Testis (tissue), 3 donors: ENCODE data around the gene ABCB6. TPM values are rescaled to one million over a fixed set of nuclear protein-coding genes. Genes with fewer than 3 reads are reported as not detected.

ENCODE experiments used
- DNase-seq: peaks from one replicate; pipeline ENCODE4 v3.0.0-alpha.2; 2019
- H3K27ac ChIP-seq, 2 donors: fragments of 200-600 bp; sonication (generic); one replicate each; pipeline ENCODE4 v1.5.1; 2019
- H3K27me3 ChIP-seq: fragments of 200-600 bp; sonication (generic); one replicate; pipeline ENCODE4 v1.5.1; 2019
- H3K36me3 ChIP-seq: fragments of 200-600 bp; sonication (generic); one replicate; pipeline ENCODE4 v1.5.1; 2017; ENCODE audit warnings: low read depth; ENCODE audit errors: missing control alignments
- H3K4me1 ChIP-seq: fragments of 200-600 bp; sonication (generic); one replicate; pipeline ENCODE4 v1.5.1; 2019
- H3K4me3 ChIP-seq, 2 donors: fragments of 200-600 bp; sonication (generic); one replicate each; pipeline ENCODE4 v1.5.1; 2017 to 2019
- H3K9me3 ChIP-seq: fragments of 200-600 bp; sonication (generic); one replicate; pipeline ENCODE4 v1.5.1; 2017
- CTCF ChIP-seq, 3 experiments: fragments of 450-650 bp in 2 of 3; fragments of 200-600 bp in 1 of 3; sonication (generic) in 1 of 3; IDR thresholded peaks; one replicate each; pipeline ENCODE4 v1.5.1; 2016 to 2019; ENCODE audit warnings: antibody characterized with exemption in 3 of 3, mild to moderate bottlenecking in 2 of 3, moderate library complexity in 1 of 3
- POLR2A ChIP-seq: fragments of 450-650 bp; IDR thresholded peaks from one replicate; pipeline ENCODE4 v1.6.1; 2017; ENCODE audit warnings: antibody characterized with exemption, mild to moderate bottlenecking, moderate library complexity
- WGBS, 2 donors: methylation state at CpG; one replicate each; pipeline ENCODE4 v1.1.5; 2018; 5-methylcytosine and 5-hydroxymethylcytosine counted together
- intact Hi-C: fragments of 100-400 bp; cut with DNase I; formaldehyde crosslinking; loops from one replicate; pipeline ENCODE4 v1.15.1; 2023; ENCODE audit warnings: low total_unique reads
- polyA plus RNA-seq: library from polyadenylated mRNA; stranded (reverse); fragments of 350-450 nt; fragmentation: Illumina TruSeq; extraction: RNeasy Lipid Tissue Mini Kit (QIAGEN cat#74804); gene quantifications from one replicate; pipeline ENCODE4 v1.2.3, GENCODE V29; 2014; ENCODE audit warnings: low read depth, low replicate concordance; ENCODE audit not compliant: insufficient read depth
- total RNA-seq, 2 donors: library from RNA; depleted of rRNA; stranded (reverse); fragments of >200 nt; gene quantifications; one replicate each; pipeline ENCODE4 v1.2.3, GENCODE V29; 2016

The ABCB6 gene
- total and polyA plus RNA-seq, 3 donors from 2014 or later = 43.8 to 94.8 (median 47.0) TPM

- H3K36me3 ChIP-seq = no peaks in the 10 kb centered on the region
These were observed 5.7 kb downstream of the ABCB6 start for GRCh38 chr2:219213026-219213415.

GRCh38 chr2:219210886-219211362 lies 7.8 kb downstream of the ABCB6 start:
- H3K36me3 ChIP-seq = no peaks in the 10 kb centered on the region
- H3K27me3 ChIP-seq = no peaks in the 10 kb centered on the region
- no peak overlapping the region for H3K27ac ChIP-seq
- no peak overlapping the region for H3K4me3 ChIP-seq
- no peak for TF ChIP-seq CTCF (IDR thresholded peaks at IDR 0.05)
- no peak for TF ChIP-seq POLR2A
- intact Hi-C loops = no loop called here
- H3K4me1 ChIP-seq = peaks cover 17% of the 10 kb centered on the region
- 89% methylated on average over 9 of the region's 9 CpGs for WGBS, 2 donors
- no peaks in the 10 kb centered on the region for H3K9me3 ChIP-seq
- peak; percentile 8 for DNase-seq

More at GRCh38 chr2:219213026-219213415, 5.7 kb downstream of the ABCB6 start:
- TF ChIP-seq CTCF (IDR thresholded peaks at IDR 0.05) (no peak), POLR2A (no peak)
- intact Hi-C loops = no loop called here
- Histone ChIP-seq H3K4me1 (peaks cover 14% of the 10 kb centered on the region), H3K27me3 (no peaks in the 10 kb centered on the region), H3K27ac (no peak overlapping the region), H3K9me3 (no peaks in the 10 kb centered on the region), H3K4me3 (no peak overlapping the region)
- WGBS, 2 donors = 88 to 95% methylated on average over 6 to 8 of the region's 8 CpGs
- no peak for DNase-seq

DNA sequence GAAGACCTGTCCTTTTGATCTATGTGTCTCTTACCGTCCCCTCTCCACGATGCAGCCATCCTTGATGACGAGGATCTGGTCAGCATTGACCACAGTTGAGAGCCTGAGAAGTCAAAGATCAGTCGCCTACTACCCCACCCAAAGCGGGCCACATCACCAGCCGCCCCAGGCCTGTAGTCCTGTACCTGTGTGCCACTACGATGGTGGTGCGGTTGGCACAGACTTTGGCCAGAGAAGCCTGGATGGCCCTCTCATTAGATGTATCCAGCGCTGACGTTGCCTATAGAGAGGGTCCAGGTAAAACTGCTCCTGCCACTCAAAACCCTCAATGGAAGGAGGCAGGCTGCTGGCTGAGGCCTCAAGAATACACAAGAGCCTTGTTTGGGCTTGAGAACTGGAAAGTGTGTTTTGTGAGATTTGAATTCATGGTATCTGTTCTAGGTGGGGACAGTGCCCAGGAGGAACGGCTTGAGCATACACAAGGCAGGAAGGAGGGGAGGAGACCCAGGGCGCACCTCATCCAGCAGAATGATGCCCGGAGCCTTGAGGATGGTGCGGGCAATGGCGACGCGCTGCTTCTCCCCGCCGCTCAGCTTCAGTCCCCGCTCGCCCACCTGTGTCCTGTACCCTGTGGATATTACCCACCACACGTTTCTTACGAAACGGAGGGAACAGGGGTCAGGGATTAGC lies 8.4 kb downstream of the ABCB6 start:
- DNase-seq = peak; percentile 10
- intact Hi-C loops = no loop called here
- Histone ChIP-seq H3K4me3 (no peak overlapping the region), H3K27ac (no peak overlapping the region), H3K36me3 (no peaks in the 10 kb centered on the region), H3K27me3 (no peaks in the 10 kb centered on the region), H3K9me3 (no peaks in the 10 kb centered on the region), H3K4me1 (peaks cover 18% of the 10 kb centered on the region)
- WGBS, 2 donors = 93 to 95% methylated on average over 23 to 24 of the region's 24 CpGs
- TF ChIP-seq POLR2A (no peak), CTCF (IDR thresholded peaks at IDR 0.05) (no peak)

GRCh38 chr2:219209236-219210195 lies 9.2 kb downstream of the ABCB6 start:
- Histone ChIP-seq H3K9me3 (no peaks in the 10 kb centered on the region), H3K36me3 (no peaks in the 10 kb centered on the region), H3K27me3 (no peaks in the 10 kb centered on the region), H3K4me3 (no peak overlapping the region), H3K4me1 (peaks cover 18% of the 10 kb centered on the region), H3K27ac (no peak overlapping the region)
- 83 to 89% methylated on average over 15 to 18 of the region's 18 CpGs for WGBS, 2 donors
- intact Hi-C loops = no loop called here
- no peak for TF ChIP-seq CTCF (IDR thresholded peaks at IDR 0.05)
- TF ChIP-seq POLR2A = no peak
- DNase-seq = peak; percentile 10
